ACC112 (cell line): Measurements from ENCODE around the gene ARHGEF26.

Source experiments
- H2AFZ ChIP-seq: fragments of 200-600 bp; sonication (generic); one replicate; pipeline ENCODE4 v1.6.0; 2017; ENCODE audit warnings: antibody characterized with exemption, low read length; ENCODE audit not compliant: unreplicated experiment
- H3K27ac ChIP-seq: fragments of 200-600 bp; sonication (generic); 2 replicates; pipeline ENCODE4 v1.5.1; 2014; ENCODE audit warnings: low read depth, mild to moderate bottlenecking, antibody characterized with exemption, low read length, moderate library complexity
- H3K27me3 ChIP-seq: fragments of 200-600 bp; sonication (generic); 2 replicates; pipeline ENCODE4 v1.6.1; 2014; ENCODE audit warnings: mild to moderate bottlenecking, antibody characterized with exemption, low read length, moderate library complexity, mixed read lengths; ENCODE audit not compliant: insufficient read depth
- H3K36me3 ChIP-seq: fragments of 200-600 bp; sonication (generic); 2 replicates; pipeline ENCODE4 v1.6.1; 2016; ENCODE audit warnings: mild to moderate bottlenecking, antibody characterized with exemption, low read length, moderate library complexity, mixed read lengths; ENCODE audit not compliant: insufficient read depth
- H3K4me1 ChIP-seq: fragments of 200-600 bp; sonication (generic); one replicate; pipeline ENCODE4 v1.6.1; 2016; ENCODE audit warnings: low read length, mixed read lengths; ENCODE audit not compliant: insufficient read depth, unreplicated experiment, control insufficient read depth
- H3K4me3 ChIP-seq: fragments of 200-600 bp; sonication (generic); 2 replicates; pipeline ENCODE4 v1.5.1; 2014; ENCODE audit warnings: mild to moderate bottlenecking, low read depth, low read length
- H3K79me2 ChIP-seq: fragments of 200-600 bp; sonication (generic); one replicate; pipeline ENCODE4 v1.6.0; 2016; ENCODE audit warnings: low read length; ENCODE audit not compliant: control insufficient read depth, unreplicated experiment, insufficient read depth

ARHGEF26 gene

GRCh38 chr3:154115332-154115731 is 5.9 kb upstream of the ARHGEF26 start:
- Histone ChIP-seq H2AFZ (no peak overlapping the region), H3K27me3 (no peaks in the 10 kb centered on the region; the same call in 1 of the 2 replicates), H3K27ac (no peak overlapping the region), H3K4me1 (no peaks in the 10 kb centered on the region), H3K79me2 (no peaks in the 10 kb centered on the region), H3K36me3 (no peaks in the 10 kb centered on the region), H3K4me3 (no peak overlapping the region)

DNA sequence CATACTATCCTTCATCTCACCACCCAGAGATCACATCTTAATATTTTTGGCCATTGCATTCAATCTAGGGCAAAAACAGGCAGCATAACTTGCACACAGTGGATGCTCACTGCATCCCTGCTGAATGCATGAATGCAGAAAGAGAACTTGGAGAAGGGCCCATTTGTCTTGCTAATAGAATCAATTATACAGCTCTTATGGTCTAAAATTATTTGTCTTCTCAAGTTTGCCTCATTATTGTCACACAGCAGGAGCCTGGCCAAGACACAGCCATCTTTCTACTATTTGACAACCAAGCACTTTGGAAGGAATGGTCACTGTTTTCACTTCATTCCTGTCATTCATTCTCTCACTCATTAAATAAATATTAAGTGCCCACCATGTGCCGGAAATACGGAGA is 1.2 kb upstream of the ARHGEF26 start:
- H3K27me3 ChIP-seq = no peaks in the 10 kb centered on the region
- no peak overlapping the region for H3K4me3 ChIP-seq
- no peaks in the 10 kb centered on the region for H3K36me3 ChIP-seq
- no peak overlapping the region for H2AFZ ChIP-seq
- H3K79me2 ChIP-seq = peaks cover 7% of the 10 kb centered on the region
- H3K27ac ChIP-seq = no peak overlapping the region
- H3K4me1 ChIP-seq = peaks cover 7% of the 10 kb centered on the region

GRCh38 chr3:154121701-154122551 is 736 bp downstream of the ARHGEF26 start:
- Histone ChIP-seq H3K27ac (no peak overlapping the region), H3K36me3 (no peaks in the 10 kb centered on the region), H2AFZ (peak overlapping the region; percentile 96), H3K4me3 (peak overlapping the region; percentile 93), H3K27me3 (no peaks in the 10 kb centered on the region), H3K79me2 (peaks cover 7% of the 10 kb centered on the region), H3K4me1 (peaks cover 7% of the 10 kb centered on the region)

- Histone ChIP-seq H3K4me3 (peak overlapping the region; percentile 93), H3K27me3 (no peaks in the 10 kb centered on the region), H3K27ac (no peak overlapping the region), H3K79me2 (peaks cover 7% of the 10 kb centered on the region), H3K36me3 (no peaks in the 10 kb centered on the region), H3K4me1 (peaks cover 7% of the 10 kb centered on the region), H2AFZ (peak overlapping the region; percentile 96)
Observed at GRCh38 chr3:154122552-154122911, 1.3 kb downstream of the ARHGEF26 start.

DNA sequence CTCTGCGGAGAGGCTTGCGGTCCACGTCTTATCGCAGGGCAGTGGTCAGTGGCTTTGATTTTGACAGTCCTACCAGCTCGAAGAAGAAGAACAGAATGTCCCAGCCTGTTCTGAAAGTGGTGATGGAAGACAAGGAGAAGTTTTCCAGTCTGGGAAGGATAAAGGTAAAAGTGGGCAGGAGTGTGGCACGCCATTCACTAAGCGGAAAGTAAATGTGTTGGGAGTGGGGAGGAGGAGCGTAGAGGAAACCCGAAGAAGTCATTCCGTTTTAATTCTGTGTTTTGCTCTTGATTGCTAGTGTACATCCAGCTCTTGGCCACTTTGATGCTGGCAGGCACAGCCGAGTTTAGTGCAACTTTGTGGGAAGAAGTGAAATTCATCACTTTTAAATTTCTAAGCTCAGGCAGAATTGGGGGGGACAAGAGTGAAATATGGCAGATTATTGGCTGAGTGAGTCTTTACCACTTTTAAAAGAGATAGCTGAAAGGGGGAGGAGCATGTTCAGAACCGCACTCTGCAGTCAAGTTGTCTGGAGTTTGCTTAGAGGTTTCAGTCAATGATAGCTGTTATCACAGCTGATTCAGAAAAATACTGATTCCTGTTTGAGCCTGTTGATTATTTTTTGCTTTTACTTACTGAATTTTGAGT is 1.8 kb downstream of the ARHGEF26 start:
- Histone ChIP-seq H3K4me1 (peaks cover 7% of the 10 kb centered on the region), H3K27me3 (no peaks in the 10 kb centered on the region), H3K27ac (no peak overlapping the region), H3K4me3 (peak overlapping the region; percentile 93), H2AFZ (peak overlapping the region; percentile 96), H3K79me2 (peaks cover 7% of the 10 kb centered on the region), H3K36me3 (no peaks in the 10 kb centered on the region)

GRCh38 chr3:154123906-154124305 is 2.7 kb downstream of the ARHGEF26 start:
- peaks cover 7% of the 10 kb centered on the region for H3K4me1 ChIP-seq
- H3K79me2 ChIP-seq = peaks cover 7% of the 10 kb centered on the region
- H3K36me3 ChIP-seq = no peaks in the 10 kb centered on the region
- no peak overlapping the region for H2AFZ ChIP-seq
- peak overlapping the region; percentile 93 for H3K4me3 ChIP-seq
- H3K27me3 ChIP-seq = no peaks in the 10 kb centered on the region
- H3K27ac ChIP-seq = no peak overlapping the region

GRCh38 chr3:154125378-154126030 is 4.3 kb downstream of the ARHGEF26 start:
- Histone ChIP-seq H3K4me3 (no peak overlapping the region), H3K36me3 (no peaks in the 10 kb centered on the region), H3K4me1 (peaks cover 7% of the 10 kb centered on the region), H2AFZ (no peak overlapping the region), H3K27ac (no peak overlapping the region), H3K79me2 (peaks cover 7% of the 10 kb centered on the region), H3K27me3 (no peaks in the 10 kb centered on the region)

DNA sequence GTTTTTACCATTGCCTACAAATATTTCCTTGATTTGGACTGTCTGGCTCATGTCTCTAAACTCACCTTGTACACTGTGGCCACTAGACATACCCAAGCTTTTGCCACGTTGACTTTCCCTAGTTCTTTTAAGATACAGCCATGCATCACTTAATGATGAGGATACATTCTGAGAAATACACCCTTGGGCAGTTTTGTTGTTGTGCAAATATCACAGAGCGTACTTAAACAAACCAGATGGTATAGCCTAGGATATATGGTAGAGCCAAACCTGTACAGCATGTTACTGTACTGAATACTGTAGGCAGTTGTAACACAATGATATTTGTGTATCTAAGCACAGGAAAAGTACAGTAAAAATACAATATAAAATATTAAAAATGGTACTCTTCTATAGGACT is 5.5 kb downstream of the ARHGEF26 start:
- no peaks in the 10 kb centered on the region for H3K27me3 ChIP-seq
- H3K36me3 ChIP-seq = no peaks in the 10 kb centered on the region
- no peak overlapping the region for H3K27ac ChIP-seq

GRCh38 chr3:154129625-154130024 is 8.4 kb downstream of the ARHGEF26 start:
- Histone ChIP-seq H3K4me1 (peaks cover under 1% of the 10 kb centered on the region), H3K27ac (no peak overlapping the region), H3K4me3 (no peak overlapping the region), H2AFZ (no peak overlapping the region), H3K79me2 (peaks cover 3% of the 10 kb centered on the region), H3K27me3 (no peaks in the 10 kb centered on the region), H3K36me3 (no peaks in the 10 kb centered on the region)

More for the DNA sequence above, 5.5 kb downstream of the ARHGEF26 start:
- H2AFZ ChIP-seq = no peak overlapping the region
- no peak overlapping the region for H3K4me3 ChIP-seq
- H3K4me1 ChIP-seq = peaks cover 7% of the 10 kb centered on the region
- H3K79me2 ChIP-seq = peaks cover 7% of the 10 kb centered on the region

- Histone ChIP-seq H3K36me3 (no peaks in the 10 kb centered on the region), H3K4me1 (no peaks in the 10 kb centered on the region), H2AFZ (no peak overlapping the region), H3K79me2 (no peaks in the 10 kb centered on the region), H3K27ac (no peak overlapping the region), H3K4me3 (no peak overlapping the region), H3K27me3 (no peaks in the 10 kb centered on the region)
Observed at GRCh38 chr3:154130540-154130939, 9.3 kb downstream of the ARHGEF26 start.
